GM18951 (cell line): ENCODE data around the gene MYH10.

Source experiments
- POLR2A ChIP-seq: IDR thresholded peaks from 4 replicates; pipeline ENCODE4 v1.6.1; 2011; ENCODE audit warnings: mild to moderate bottlenecking; ENCODE audit not compliant: insufficient read length, insufficient read depth; ENCODE audit errors: extremely low read depth
- in situ Hi-C: fragments of 300-500 bp; cut with MboI; formaldehyde crosslinking; loops from one replicate; pipeline ENCODE4 v1.12.0; 2022; ENCODE audit warnings: low sequenced_read_pairs, mixed read lengths, inconsistent platforms; ENCODE audit not compliant: unreplicated experiment

MYH10 gene

DNA sequence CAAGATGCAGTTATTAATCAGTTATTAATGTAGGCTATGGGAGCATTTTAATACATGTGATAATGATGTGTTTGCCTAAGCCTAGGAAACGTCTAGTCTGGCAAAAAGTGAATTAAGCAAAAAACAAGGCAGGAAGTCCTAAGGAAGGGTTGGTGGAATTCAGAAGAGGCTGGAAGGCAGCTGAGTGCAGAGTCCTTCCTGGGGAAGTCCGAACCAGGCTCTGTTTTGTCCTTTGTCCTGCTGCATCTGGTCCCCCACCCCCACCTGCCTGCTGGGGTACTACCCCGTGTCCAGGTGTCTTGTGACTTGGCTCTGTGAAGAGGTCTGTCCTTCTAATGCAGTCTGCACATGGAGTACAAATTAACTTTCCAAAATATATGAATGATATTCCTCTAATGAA, 1.5 kb upstream of the MYH10 start:
- no peak for TF ChIP-seq POLR2A
- in situ Hi-C loops = no loop called here

DNA sequence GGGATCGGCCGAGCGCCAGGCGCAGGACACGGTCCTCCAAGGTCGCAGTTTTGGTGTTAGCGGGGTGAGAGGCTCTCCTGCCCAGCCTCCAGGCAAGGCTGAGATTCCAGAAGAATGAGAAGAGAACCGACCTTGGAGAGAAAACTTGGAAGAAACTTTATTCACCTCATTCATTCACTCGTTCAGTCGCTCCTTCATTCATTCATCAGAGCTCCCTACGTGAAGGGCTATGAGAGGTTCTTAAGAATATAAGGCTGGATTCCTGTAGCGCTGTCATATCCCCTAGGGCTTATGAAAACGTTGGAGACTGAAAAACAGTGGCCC, 991 bp upstream of the MYH10 start:
- no peak for TF ChIP-seq POLR2A
- in situ Hi-C loops = no loop called here

DNA sequence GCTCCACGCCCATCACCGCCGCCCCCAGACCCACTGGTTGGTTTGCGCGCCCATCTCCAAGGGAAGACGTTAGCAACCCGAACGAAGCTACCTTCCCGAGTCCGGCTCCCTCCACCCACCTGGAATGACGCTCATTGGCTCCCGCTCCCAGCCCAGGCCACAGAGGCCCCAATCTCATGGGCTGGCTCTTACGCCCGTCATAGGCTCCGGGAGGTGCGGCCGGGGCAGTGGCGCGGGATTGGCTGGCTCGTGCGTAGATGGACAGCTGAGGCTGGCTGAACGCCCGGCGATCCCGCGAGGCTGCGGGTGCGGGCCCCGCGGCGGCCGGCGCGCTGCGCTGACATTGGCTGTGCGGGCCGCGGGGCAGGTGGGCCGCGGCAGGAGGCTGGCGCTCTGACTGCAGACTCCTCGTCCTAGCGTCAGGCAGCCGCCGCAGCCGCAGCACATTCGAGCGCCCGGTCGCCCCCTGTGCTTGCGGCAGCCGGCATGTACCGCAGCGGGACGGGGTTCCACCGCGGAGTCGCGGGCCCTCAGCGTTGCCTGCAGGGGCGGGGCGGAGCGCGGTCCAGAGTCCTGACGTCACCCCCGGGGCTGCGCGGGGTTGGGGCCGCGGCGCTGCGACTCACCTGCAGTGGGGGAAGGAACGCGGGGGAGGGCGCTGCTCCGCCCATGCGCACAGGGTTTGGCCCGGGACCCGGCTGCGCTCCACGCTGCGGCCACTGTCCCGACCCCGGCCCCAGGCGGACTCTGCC, 453 bp upstream of the MYH10 start:
- in situ Hi-C loops = no loop called here
- no peak for TF ChIP-seq POLR2A

DNA sequence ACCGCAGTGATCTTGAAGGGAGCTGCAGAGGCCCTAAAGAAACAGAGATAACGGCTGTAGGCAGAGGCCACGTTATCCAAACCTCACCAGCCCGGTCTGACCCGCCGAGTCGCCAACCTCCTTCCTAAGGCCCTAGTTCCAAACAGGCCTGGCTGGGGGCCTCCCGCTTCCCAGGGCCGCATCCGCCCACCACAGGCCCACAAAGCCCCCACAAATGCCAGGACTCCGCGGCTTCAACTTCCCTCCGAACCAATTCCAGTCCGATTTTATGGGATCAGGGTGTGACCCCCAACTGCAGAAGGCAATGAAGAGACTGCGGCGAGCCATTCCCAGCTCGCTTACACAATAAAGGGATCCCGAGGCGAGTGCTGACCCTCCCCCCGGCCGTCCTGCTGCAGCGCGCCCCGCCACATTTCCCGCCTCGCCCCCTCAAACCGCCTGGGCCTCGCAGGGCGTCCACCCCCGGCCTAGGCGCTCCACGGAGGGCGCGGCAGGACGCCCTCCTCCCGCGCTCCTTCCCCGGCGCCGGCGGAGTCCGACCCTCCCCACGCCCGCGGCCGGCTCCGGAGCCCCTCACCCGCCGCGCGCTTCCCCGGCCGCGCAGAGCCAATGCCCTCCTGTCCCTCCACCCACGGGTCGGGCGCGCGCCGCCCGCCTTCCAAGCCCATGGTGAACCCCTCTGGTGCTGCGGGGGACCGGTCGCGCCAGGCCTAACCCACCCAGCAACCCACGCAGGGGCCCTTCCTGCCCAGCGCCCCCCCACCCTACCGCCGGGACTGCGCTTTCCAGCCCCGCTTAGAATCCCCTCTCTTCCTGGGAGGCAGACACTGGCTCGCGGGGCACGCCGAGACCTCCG, 926 bp downstream of the MYH10 start:
- TF ChIP-seq POLR2A = no peak
- in situ Hi-C loops = no loop called here

DNA sequence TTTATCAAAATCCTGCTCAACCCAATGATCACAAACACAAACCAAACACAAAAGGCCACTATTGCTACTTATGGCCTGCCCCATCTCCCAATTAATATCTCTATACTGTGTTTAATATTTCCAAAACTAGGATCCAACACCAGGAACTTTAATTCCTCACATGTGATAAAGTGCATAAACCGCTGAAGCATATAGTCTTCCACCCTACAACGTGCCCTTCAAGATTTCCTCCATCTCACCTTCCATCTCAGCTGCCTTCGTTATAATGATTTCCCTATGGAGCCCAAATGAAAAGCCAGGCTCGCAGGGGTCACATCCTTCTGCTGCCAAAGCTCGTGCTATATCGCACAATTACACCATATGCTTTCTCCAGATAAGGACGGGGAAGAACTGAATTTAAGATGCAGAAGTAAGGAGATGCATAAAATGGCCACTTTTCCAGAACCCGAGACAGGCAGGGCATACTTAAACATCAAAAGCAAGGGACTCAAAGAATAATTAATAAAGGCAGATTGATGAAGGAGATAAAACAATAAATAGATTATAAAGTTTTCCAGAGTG, 1.8 kb downstream of the MYH10 start:
- no peak for TF ChIP-seq POLR2A
- in situ Hi-C loops = no loop called here

DNA sequence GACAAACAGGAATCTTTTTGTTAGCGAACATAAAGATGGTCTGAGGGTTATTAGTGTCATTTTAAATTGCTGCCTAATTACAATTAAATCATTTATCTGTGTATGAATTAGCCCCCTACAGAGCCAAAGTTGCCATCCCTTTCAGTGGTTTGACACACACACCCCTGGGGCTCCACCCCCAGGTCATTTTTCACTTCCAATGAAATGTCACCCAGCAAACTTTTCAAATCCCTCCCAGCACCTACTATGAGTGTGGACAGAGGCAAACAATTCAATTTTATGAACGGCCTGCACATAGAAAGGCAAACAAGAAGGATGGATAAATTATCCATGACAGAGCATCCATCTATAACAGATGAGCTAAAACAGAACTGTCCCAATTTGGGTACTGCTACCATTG, 2.4 kb downstream of the MYH10 start:
- in situ Hi-C loops = no loop called here
- TF ChIP-seq POLR2A = no peak

DNA sequence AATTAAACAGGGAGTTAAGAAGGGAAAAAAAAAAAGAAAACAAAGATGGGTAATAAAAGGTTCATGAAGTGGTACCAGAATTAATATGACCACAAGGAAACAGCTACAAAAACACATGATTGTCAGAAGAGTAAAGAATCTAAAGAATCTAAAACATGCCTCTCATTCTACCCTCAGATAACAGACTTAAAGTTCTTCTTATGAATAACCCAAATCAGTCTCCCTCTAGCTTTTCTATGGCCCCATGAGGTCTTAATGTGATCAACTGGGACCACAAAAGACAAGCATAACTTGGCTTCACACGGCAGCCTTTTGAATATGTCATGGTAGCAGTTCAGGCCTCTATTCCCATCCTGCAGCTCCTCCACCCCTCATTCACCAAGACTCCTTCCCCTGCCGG, 6.9 kb downstream of the MYH10 start:
- in situ Hi-C loops = no loop called here

DNA sequence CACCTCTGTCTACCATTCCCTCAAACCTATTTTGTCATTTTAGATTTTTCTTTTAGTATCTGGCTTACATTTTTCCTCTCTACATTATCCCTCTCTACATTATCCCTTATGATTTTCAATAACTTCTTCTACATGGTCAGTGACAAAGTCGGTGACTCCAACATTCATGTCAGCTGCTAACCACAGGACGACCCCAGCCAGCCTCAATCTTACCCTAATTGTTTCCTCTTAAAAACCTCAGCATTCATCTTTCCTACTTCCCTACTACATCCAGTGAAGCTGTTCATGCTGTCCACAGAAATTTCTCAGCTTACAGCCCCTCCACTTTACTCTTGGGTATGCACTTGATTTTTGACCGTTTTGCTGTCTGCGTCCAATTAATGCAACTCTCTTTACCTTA, 8.3 kb downstream of the MYH10 start:
- no peak for TF ChIP-seq POLR2A
- in situ Hi-C loops = no loop called here

More for the DNA sequence above, 6.9 kb downstream of the MYH10 start:
- no peak for TF ChIP-seq POLR2A

DNA sequence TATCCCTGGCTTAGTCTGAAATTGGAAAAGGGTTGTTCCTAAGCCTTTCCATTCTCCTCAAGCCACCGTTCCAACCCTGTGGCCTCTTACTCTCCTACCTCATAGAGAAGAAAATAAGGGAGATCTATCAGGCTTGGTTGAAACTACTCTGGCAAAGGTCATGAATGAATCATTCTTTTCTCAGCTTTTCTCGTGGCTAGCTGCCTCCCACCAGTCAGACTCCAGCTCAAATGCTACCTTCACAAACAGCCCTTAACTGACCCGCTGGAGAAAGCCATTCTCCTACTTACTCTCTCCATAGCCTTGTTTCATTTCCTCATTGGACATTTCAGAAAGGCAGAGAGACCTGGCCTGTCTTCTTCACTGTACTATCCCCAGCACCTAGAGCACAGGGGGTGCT, 8.9 kb downstream of the MYH10 start:
- no peak for TF ChIP-seq POLR2A
- in situ Hi-C loops = no loop called here

DNA sequence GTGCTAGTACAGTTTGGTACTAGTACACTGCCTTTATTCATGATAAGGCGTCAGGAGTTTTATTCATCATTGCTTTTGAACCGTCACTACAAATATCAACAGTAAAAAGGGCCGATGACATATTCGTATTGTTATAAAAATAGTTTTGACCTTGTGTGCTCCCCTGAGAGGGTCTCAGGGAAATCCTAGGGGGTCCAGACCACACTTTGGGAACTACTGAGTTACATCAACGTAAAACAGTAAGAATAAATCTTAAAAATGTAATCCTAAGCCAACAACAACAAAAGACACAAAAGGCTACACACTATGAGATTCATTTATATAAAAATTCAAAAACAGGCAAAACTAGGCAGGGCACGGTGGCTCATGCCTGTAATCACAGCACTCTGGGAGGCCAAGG, 11.2 kb downstream of the MYH10 start:
- no peak for TF ChIP-seq POLR2A
- in situ Hi-C loops = no loop called here

DNA sequence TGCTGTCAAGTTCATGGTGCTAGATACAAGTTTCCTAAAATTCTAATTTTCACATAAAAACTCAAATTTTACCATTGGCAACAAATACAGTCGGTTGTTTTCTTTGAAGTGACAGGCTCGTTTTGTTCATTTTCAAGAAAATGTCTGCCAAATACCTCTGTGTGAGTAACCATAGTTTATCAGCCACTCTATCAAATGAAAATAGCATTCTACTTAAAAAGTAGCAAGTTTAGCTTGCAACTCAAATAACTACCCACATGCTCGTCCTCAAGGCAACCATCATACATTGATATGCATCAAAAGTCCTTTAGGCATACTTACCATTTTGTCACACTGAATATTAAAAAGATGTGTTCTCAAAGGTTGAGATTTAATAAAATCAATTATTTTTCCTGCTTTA, 11.7 kb downstream of the MYH10 start:
- TF ChIP-seq POLR2A = no peak
- in situ Hi-C loops = no loop called here

DNA sequence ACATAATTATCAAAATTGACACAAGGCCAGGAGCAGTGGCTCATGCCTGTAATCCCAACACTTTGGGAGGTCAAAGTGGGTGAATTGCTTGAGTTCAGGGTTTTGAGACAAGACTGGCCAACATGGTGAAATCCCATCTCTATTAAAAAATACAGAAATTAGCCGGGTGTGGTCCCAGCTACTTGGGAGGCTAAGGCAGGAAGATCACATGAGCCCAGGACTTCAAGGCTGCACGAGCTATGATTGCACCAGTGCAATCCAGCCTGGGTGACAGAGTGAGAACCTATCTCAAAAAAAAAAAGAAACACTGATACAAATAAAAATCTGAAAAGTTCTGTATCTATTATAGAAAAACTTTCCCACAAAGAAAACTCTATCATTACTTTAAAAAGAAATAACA, 15.5 kb downstream of the MYH10 start:
- in situ Hi-C loops = no loop called here

DNA sequence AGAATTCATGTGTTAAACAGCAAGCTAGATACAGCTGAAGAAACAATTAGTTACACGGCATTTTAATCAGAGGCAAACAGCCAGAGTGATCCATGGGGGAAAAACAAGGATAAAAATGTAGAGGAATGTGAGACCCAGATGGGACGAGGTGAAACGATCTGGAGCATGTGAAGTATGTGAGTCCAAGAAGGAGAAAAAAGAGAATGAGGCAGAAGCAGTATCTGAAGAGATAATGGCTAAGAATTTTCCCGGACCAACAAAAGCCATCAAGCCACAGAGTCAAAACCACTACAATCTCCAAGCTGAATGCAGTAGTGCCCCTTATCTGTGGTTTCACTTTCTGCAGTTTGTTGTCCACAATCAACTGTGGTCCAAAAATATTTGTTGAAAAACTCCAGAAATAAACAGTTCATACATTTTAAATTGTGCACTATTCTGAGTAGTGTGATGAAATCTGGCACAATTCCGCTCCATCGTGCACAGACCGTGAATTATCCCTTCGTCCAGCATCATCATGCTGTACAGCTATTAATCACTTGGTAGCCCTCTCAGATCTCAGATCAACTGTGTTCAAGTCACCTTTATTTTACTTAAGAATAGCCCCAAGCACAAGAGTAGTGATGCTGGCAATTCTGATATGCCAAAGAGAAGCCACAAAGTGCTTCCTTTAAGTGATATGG, 18.8 kb downstream of the MYH10 start:
- in situ Hi-C loops = no loop called here
- TF ChIP-seq POLR2A = no peak

More for the DNA sequence above, 15.5 kb downstream of the MYH10 start:
- TF ChIP-seq POLR2A = no peak

DNA sequence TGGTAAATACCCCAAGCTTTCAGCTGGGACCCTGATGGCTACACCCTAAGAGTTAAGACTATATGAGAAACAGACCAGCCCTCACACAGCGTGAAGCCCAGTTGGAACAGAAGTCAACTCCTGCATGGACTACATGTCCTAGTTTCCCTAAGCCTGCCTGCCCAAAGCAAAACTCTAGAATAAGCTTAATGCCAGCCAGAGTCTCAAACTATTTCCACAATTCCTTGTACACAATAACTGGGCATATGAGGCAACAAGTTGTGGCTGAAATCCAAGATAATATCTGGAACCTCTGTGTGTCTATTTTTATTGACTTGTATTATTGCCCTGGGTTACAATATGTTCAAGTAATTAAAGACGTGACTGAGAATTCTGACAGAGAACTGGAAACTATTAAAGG, 19.4 kb downstream of the MYH10 start:
- TF ChIP-seq POLR2A = no peak
- in situ Hi-C loops = no loop called here

DNA sequence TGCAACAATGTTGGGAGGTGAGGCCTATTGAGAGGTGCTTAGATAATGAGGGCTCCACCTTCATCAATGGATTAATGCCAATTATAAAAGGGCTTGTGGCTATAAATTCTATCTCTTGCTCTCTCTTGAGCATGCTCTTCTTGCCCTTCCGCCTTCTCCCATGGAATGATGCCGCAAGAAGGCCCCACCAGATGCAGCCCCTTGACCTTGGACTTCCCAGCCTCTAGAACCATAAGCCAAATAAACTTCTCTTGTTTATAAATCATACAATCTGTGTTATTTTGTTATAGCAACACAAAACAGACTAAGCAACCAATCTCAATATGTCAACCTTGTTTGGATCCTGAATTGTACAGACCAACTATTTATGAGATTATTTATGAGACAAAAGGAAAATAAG, 20.0 kb downstream of the MYH10 start:
- no peak for TF ChIP-seq POLR2A
- in situ Hi-C loops = no loop called here
